Measurements from ENCODE around the gene SLIT3. TPM values are rescaled to one million over a fixed set of nuclear protein-coding genes. Genes with fewer than 3 reads are reported as not detected.
A peak's percentile ranks its signal among the peaks of the same experiment; 100 is the strongest.

The SLIT3 gene
- total RNA-seq, 1 experiment from 2014 or later: 0.92 TPM

DNA sequence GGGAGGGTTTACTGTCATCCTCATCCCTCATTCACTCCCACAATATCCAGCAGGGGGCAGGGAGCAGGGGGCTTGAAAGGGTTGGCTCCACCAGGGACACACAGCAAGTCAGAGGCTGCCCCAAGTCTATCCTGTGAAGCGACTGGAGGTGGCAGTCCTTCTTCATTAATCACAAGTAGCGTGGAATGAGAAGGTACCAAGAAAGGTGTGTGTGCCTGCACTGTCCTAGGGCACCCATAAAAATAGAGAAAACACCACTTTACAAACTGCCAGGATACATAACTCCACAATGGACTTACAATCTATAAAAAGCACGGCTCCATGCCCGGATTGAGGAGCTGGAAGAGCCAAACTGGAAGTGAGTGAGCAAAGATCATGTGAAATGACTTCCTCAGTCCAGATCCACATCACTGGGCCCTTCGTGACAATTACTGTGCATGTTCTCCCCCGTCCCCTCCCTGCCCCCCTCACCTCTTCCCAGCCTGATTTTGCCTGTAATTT, 183.9 kb downstream of the SLIT3 start:
- Histone ChIP-seq H3K27me3 (ENCODE audit: insufficient read depth, low read length) (no peaks in the 10 kb centered on the region), H3K4me1 (ENCODE audit: insufficient read depth, low read length) (no peaks in the 10 kb centered on the region; the same call in 1 of the 2 replicates), H3K23ac (ENCODE audit: insufficient read length, low read depth, low read length) (no peak overlapping the region), H4K5ac (ENCODE audit: insufficient read length, low read depth, low read length) (no peak overlapping the region), H2AK5ac (ENCODE audit: insufficient read length, low read length) (no peak overlapping the region), H2AFZ (ENCODE audit: low read length) (no peak overlapping the region), H4K8ac (replicated peaks; ENCODE audit: insufficient read length, low read depth, low read length) (no peak overlapping the region), H2BK20ac (ENCODE audit: low read depth, low read length, poor library complexity, severe bottlenecking) (no peak overlapping the region), H4K20me1 (ENCODE audit: control insufficient read depth, insufficient read depth, insufficient read length) (no peaks in the 10 kb centered on the region), H3K27ac (ENCODE audit: insufficient read length, low read depth, low read length) (no peak overlapping the region), H3K23me2 (ENCODE audit: insufficient read length, low read depth, low read length, poor library complexity, severe bottlenecking) (no peaks in the 10 kb centered on the region), H3T11ph (ENCODE audit: low read length) (no peak overlapping the region), H3K4me2 (ENCODE audit: insufficient read depth, insufficient read length, low read length) (no peak overlapping the region), H3K56ac (ENCODE audit: insufficient read length, low read depth, low read length) (no peak overlapping the region), H2BK15ac (ENCODE audit: low read depth, low read length) (no peak overlapping the region), H3K9me3 (ENCODE audit: control insufficient read depth, low read depth, low read length) (no peaks in the 10 kb centered on the region), H3K9ac (ENCODE audit: extremely low read depth, insufficient read length, low read length) (no peak overlapping the region), H2BK12ac (ENCODE audit: insufficient read length, low read depth, low read length) (no peak overlapping the region), H3K18ac (ENCODE audit: insufficient read length, low read depth, low read length) (no peak overlapping the region), H3K4ac (ENCODE audit: low read depth, low read length) (no peak overlapping the region), H3K79me2 (ENCODE audit: insufficient read depth, low read length) (no peaks in the 10 kb centered on the region), H3K79me1 (ENCODE audit: insufficient read depth, low read depth, low read length, poor library complexity, severe bottlenecking) (no peaks in the 10 kb centered on the region), H3K14ac (ENCODE audit: insufficient read depth, low read length) (no peak overlapping the region), H2BK5ac (ENCODE audit: insufficient read length, low read length) (no peak overlapping the region), H2BK120ac (ENCODE audit: low read depth, low read length, poor library complexity, severe bottlenecking) (no peak overlapping the region), H4K91ac (ENCODE audit: insufficient read length, low read depth, low read length) (no peak overlapping the region)
- H3K9me3 Mint-ChIP-seq: no peaks in the 10 kb centered on the region
- no peak overlapping the region for H3K4me3 Mint-ChIP-seq
- TF ChIP-seq, protein P1, sequence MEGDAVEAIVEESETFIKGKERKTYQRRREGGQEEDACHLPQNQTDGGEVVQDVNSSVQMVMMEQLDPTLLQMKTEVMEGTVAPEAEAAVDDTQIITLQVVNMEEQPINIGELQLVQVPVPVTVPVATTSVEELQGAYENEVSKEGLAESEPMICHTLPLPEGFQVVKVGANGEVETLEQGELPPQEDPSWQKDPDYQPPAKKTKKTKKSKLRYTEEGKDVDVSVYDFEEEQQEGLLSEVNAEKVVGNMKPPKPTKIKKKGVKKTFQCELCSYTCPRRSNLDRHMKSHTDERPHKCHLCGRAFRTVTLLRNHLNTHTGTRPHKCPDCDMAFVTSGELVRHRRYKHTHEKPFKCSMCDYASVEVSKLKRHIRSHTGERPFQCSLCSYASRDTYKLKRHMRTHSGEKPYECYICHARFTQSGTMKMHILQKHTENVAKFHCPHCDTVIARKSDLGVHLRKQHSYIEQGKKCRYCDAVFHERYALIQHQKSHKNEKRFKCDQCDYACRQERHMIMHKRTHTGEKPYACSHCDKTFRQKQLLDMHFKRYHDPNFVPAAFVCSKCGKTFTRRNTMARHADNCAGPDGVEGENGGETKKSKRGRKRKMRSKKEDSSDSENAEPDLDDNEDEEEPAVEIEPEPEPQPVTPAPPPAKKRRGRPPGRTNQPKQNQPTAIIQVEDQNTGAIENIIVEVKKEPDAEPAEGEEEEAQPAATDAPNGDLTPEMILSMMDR (conservative IDR thresholded peaks at IDR 0.05): peak; percentile 67
- H3K4me1 Mint-ChIP-seq: peaks cover 23 to 27% of the 10 kb centered on the region in 2 experiments
- no CpG with 5 or more reads among the region's 6 CpGs for WGBS (ENCODE audit: extremely low coverage, insufficient read length, low lambda C conversion rate)
- H3K27me3 Mint-ChIP-seq (ENCODE audit: low read depth): peaks cover 6% of the 10 kb centered on the region
- H3K36me3 Mint-ChIP-seq (ENCODE audit: insufficient read depth in 1 of 3, low read depth in 3 of 3): no peaks in the 10 kb centered on the region
- peak; percentile 87 for DNase-seq
- H3K27ac Mint-ChIP-seq: no peak overlapping the region
